HepG2 (cell line): ENCODE data around the gene HS3ST4. TPM values are rescaled to one million over a fixed set of nuclear protein-coding genes. Genes with fewer than 3 reads are reported as not detected.

ENCODE experiments used
- ATAC-seq: fragments of 200-7000 bp; cut with Tn5 transposase; 3 replicates; pipeline ENCODE4 v1.9.1; 2020; ENCODE audit warnings: mild to moderate bottlenecking, moderate library complexity
- BruUV-seq: library from RNA; stranded (reverse); fragments of 400-500 nt; replicated peaks from 2 replicates; lab custom pipeline; 2021; lab: Mats Ljungman, UMichigan
- CTCF ChIA-PET: fragments of 300-600 bp; formaldehyde crosslinking; extraction: SDS; loops from one replicate; lab custom pipeline; 2021; ENCODE audit warnings: low total read pairs, inconsistent platforms, low intra/inter-chr PET ratio; lab: Yijun Ruan, JAX
- POLR2A ChIA-PET: fragments of 350-600 bp; sonication (Branson Sonifier 250); formaldehyde crosslinking; loops from one replicate; lab custom pipeline; 2020; ENCODE audit warnings: antibody characterized with exemption, inconsistent platforms; lab: Yijun Ruan, JAX
- DNase-seq: peaks from one replicate; pipeline ENCODE4 v3.0.0-alpha.2; 2015; ENCODE audit warnings: low spot score
- FAIRE-seq: peaks from 3 replicates; lab custom pipeline; 2011; peaks lifted over from hg19 to GRCh38; lab: Jason Lieb, UNC
- H2AFZ ChIP-seq: one replicate; pipeline ENCODE4 v1.6.1; 2011; ENCODE audit warnings: low read length, inconsistent platforms
- H3K27ac ChIP-seq: fragments of 300-600 bp; 3 replicates; pipeline ENCODE4 v1.8.0; 2011; ENCODE audit warnings: mixed run types, mild to moderate bottlenecking, mixed read lengths, low read length, inconsistent platforms; ENCODE audit not compliant: insufficient read depth; ENCODE audit errors: extremely low read length
- H3K27me3 ChIP-seq, 2 experiments: fragments of 200-600 bp in 1 of 2; 2 replicates in 1 of 2; 3 replicates in 1 of 2; pipeline versions ENCODE4 v1.6.0 to v1.8.0; 2011; ENCODE audit warnings: low read length in 2 of 2, mild to moderate bottlenecking in 2 of 2, moderate library complexity in 2 of 2, inconsistent platforms in 1 of 2; ENCODE audit not compliant: insufficient read depth in 2 of 2, control insufficient read depth in 1 of 2
- H3K36me3 ChIP-seq, 2 experiments: fragments of 200-600 bp in 1 of 2; replicated peaks in 1 of 2; 2 replicates in 1 of 2; 3 replicates in 1 of 2; pipeline versions ENCODE4 v1.5.1 to v1.8.0; 2011; ENCODE audit warnings: low read length in 2 of 2, inconsistent platforms in 1 of 2; ENCODE audit not compliant: insufficient read depth in 2 of 2, control insufficient read depth in 1 of 2
- H3K4me1 ChIP-seq: 2 replicates; pipeline ENCODE4 v1.5.1; 2012; ENCODE audit warnings: low read length, inconsistent platforms; ENCODE audit not compliant: insufficient read depth
- H3K4me2 ChIP-seq: 2 replicates; pipeline ENCODE4 v1.6.0; 2011; ENCODE audit warnings: low read depth, low read length, inconsistent platforms
- H3K4me3 ChIP-seq, 3 experiments: fragments of 200-600 bp in 1 of 3; sonication (generic), shearing (Covaris generic) in 1 of 3; replicated peaks in 1 of 3; 2 replicates each; pipeline ENCODE4 v1.5.1; 2011 to 2016; ENCODE audit warnings: low read length in 3 of 3, inconsistent platforms in 2 of 3, low read depth in 2 of 3, mild to moderate bottlenecking in 2 of 3, control low read depth in 1 of 3, mixed read lengths in 1 of 3; ENCODE audit not compliant: insufficient read depth in 1 of 3
- H3K79me2 ChIP-seq: one replicate; pipeline ENCODE4 v1.6.1; 2011; ENCODE audit warnings: low read length, inconsistent platforms; ENCODE audit not compliant: insufficient read depth
- H3K9ac ChIP-seq: 2 replicates; pipeline ENCODE4 v1.6.0; 2011; ENCODE audit warnings: mild to moderate bottlenecking, low read depth, low read length, inconsistent platforms; ENCODE audit not compliant: insufficient read depth
- H3K9me3 ChIP-seq: 2 replicates; pipeline ENCODE4 v1.5.1; 2012; ENCODE audit warnings: mild to moderate bottlenecking, low read length
- H4K20me1 ChIP-seq: 2 replicates; pipeline ENCODE4 v1.6.0; 2011; ENCODE audit warnings: inconsistent platforms, mild to moderate bottlenecking, low read length, moderate library complexity; ENCODE audit not compliant: insufficient read depth
- AGO2 ChIP-seq: fragments of 200-400 bp; formaldehyde crosslinking; optimal IDR thresholded peaks from 2 replicates; pipeline ENCODE3; 2017; ENCODE audit warnings: mild to moderate bottlenecking, low read depth, low read length, moderate library complexity
- ARID5B ChIP-seq: IDR thresholded peaks from 2 replicates; pipeline ENCODE4 v1.4.0; 2020; ENCODE audit warnings: mild to moderate bottlenecking, missing genetic modification reagents
- DBP ChIP-seq: sonication (generic); formaldehyde crosslinking; IDR thresholded peaks from 2 replicates; pipeline ENCODE4 v1.4.0; 2020; ENCODE audit warnings: missing genetic modification reagents; ENCODE audit errors: not compliant biosample characterization
- FOXA3 ChIP-seq: IDR thresholded peaks from 2 replicates; pipeline ENCODE4 v1.6.1; 2016; ENCODE audit warnings: missing genetic modification reagents, missing compliant biosample characterization
- HBP1 ChIP-seq: IDR thresholded peaks from 2 replicates; pipeline ENCODE4 v1.6.1; 2016; ENCODE audit warnings: low read depth, control low read depth
- NR3C1 ChIP-seq: sonication (generic); formaldehyde crosslinking; IDR thresholded peaks from 2 replicates; pipeline ENCODE4 v1.4.0; 2020; ENCODE audit warnings: missing genetic modification reagents
- SCMH1 ChIP-seq: sonication (generic); formaldehyde crosslinking; IDR thresholded peaks from 2 replicates; pipeline ENCODE4 v1.9.0; 2021; ENCODE audit warnings: missing genetic modification reagents, mild to moderate bottlenecking, borderline replicate concordance
- THAP9 ChIP-seq: sonication (generic); formaldehyde crosslinking; IDR thresholded peaks from 2 replicates; pipeline ENCODE4; 2020; ENCODE audit warnings: missing genetic modification reagents, mild to moderate bottlenecking, borderline replicate concordance
- THYN1 ChIP-seq: sonication (generic); formaldehyde crosslinking; IDR thresholded peaks from 2 replicates; pipeline ENCODE4 v1.8.1; 2023; ENCODE audit warnings: low read depth, mild to moderate bottlenecking, moderate library complexity, missing genetic modification reagents, borderline replicate concordance
- TSC22D2 ChIP-seq: sonication (generic); formaldehyde crosslinking; IDR thresholded peaks from 2 replicates; pipeline ENCODE4 v1.5.1; 2020; ENCODE audit warnings: missing genetic modification reagents, mild to moderate bottlenecking, borderline replicate concordance
- ZBTB14 ChIP-seq: sonication (generic); formaldehyde crosslinking; IDR thresholded peaks from 2 replicates; pipeline ENCODE4 v1.4.0; 2020; ENCODE audit warnings: missing genetic modification reagents
- ZNF20 ChIP-seq: sonication (generic); formaldehyde crosslinking; IDR thresholded peaks from 2 replicates; pipeline ENCODE4 v1.4.0; 2020; ENCODE audit warnings: mild to moderate bottlenecking, moderate library complexity, missing genetic modification reagents
- ZNF674 ChIP-seq: sonication (generic); formaldehyde crosslinking; IDR thresholded peaks from 2 replicates; pipeline ENCODE4 v1.5.0; 2020; ENCODE audit warnings: low read depth, mild to moderate bottlenecking, missing genetic modification reagents
- WGBS: methylation state at CpG from one replicate; pipeline ENCODE4 v1.1.6; 2017; ENCODE audit warnings: low lambda C conversion rate; 5-methylcytosine and 5-hydroxymethylcytosine counted together
- in situ Hi-C: cut with HindIII; loops from 2 replicates; pipeline ENCODE4 v1.10.0; 2017; ENCODE audit warnings: low pct_unique_long_range_greater_than_20kb; ENCODE audit not compliant: extremely low pct_ligation_motif_present
- intact Hi-C: fragments of 100-400 bp; cut with micrococcal nuclease; formaldehyde crosslinking; loops from one replicate; pipeline ENCODE4 v1.10.0; 2022; ENCODE audit not compliant: unreplicated experiment
- polyA plus RNA-seq, 8 experiments: library from polyadenylated mRNA; depleted of rRNA in 3 of 8; stranded (reverse) in 7 of 8; unstranded in 1 of 8; fragments of >200 nt; fragmentation: Illumina TruSeq in 4 of 8; extraction: Trizol in 4 of 8; gene quantifications; 2 replicates each; pipeline versions ENCODE4 v1.2.1 to v1.2.3, GENCODE V29; 2011 to 2016; ENCODE audit warnings: low read depth in 4 of 8, missing spikeins in 1 of 8, mixed read lengths in 1 of 8; ENCODE audit not compliant: insufficient read depth in 1 of 8
- total RNA-seq, 5 experiments: library from RNA; depleted of rRNA; stranded (reverse); fragments of >200 nt; fragmentation: Illumina TruSeq; extraction: Trizol; gene quantifications; 2 replicates each; pipeline ENCODE4 v1.2.3, GENCODE V29; 2016; ENCODE audit warnings: low read depth in 1 of 5

Gene HS3ST4
- total and polyA plus RNA-seq, 2 of the 13 experiments (the other 11 are each of a cell fraction or from before 2014, with no cell fraction given), result not detected

GRCh38 chr16:26177438-26177837 is 485.7 kb downstream of the HS3ST4 start (continued):
- TF ChIP-seq ZBTB14 (CRISPR knock-in tag), result no peak
- TF ChIP-seq THYN1, result no peak

GRCh38 chr16:26178298-26178697 is 486.5 kb downstream of the HS3ST4 start:
- ChIA-PET CTCF (no interaction called here), POLR2A (no interaction called here)
- in situ Hi-C loops, result no loop called here
- TF ChIP-seq DBP (no peak), ZNF674 (CRISPR knock-in tag) (no peak), AGO2 (no peak), HBP1 (no peak), FOXA3 (CRISPR knock-in tag) (no peak), NR3C1 (CRISPR knock-in tag) (no peak), ARID5B (CRISPR knock-in tag) (no peak), THAP9 (CRISPR knock-in tag) (no peak), ZNF20 (CRISPR knock-in tag) (no peak), SCMH1 (CRISPR knock-in tag) (no peak), TSC22D2 (CRISPR knock-in tag) (no peak)

More at GRCh38 chr16:26178298-26178697, 486.5 kb downstream of the HS3ST4 start:
- Histone ChIP-seq H3K4me1 (no peaks in the 10 kb centered on the region), H3K9me3 (peaks cover 59% of the 10 kb centered on the region), H3K9ac (no peak overlapping the region), H3K4me2 (no peak overlapping the region), H3K27ac (no peak overlapping the region), H3K27me3 (no peaks in the 10 kb centered on the region), H4K20me1 (no peaks in the 10 kb centered on the region), H3K79me2 (no peaks in the 10 kb centered on the region), H3K4me3 (no peak overlapping the region), H3K36me3 (no peaks in the 10 kb centered on the region), H2AFZ (no peak overlapping the region)
- FAIRE-seq (no peak), ATAC-seq (no peak), DNase-seq (no peak)
- BruUV-seq, result no TSS peak
- intact Hi-C loops, result no loop called here
- 19% methylated on average over 6 of the region's 6 CpGs for WGBS
